GM19328 (cell line): ENCODE data around the gene ZNF507.
"Not testable (repeated sequence)": the region's sequence is repeated elsewhere in the genome, so short reads cannot be mapped to it uniquely, and the experiment has no call there.

Experiments used
- ATAC-seq: cut with Tn5 transposase; IDR thresholded peaks from one replicate; pipeline ENCODE4 v1.9.1; 2021; ENCODE audit warnings: mild to moderate bottlenecking, moderate library complexity; ENCODE audit not compliant: unreplicated experiment

The ZNF507 gene

GRCh38 chr19:32367063-32367462 is 21.7 kb downstream of the ZNF507 start:
- ATAC-seq, result no peak

- no peak for ATAC-seq
Observed at GRCh38 chr19:32367948-32368536, 22.6 kb downstream of the ZNF507 start.

GRCh38 chr19:32368787-32369186 is 23.4 kb downstream of the ZNF507 start:
- no peak for ATAC-seq

- ATAC-seq, result no peak
Observed at GRCh38 chr19:32372726-32373517, 27.5 kb downstream of the ZNF507 start.

- ATAC-seq, result no peak
Observed at GRCh38 chr19:32373585-32374295, 28.3 kb downstream of the ZNF507 start.

GRCh38 chr19:32374362-32374761 is 29.0 kb downstream of the ZNF507 start:
- ATAC-seq, result not testable (repeated sequence)

GRCh38 chr19:32377088-32377487 is 31.7 kb downstream of the ZNF507 start:
- ATAC-seq, result not testable (repeated sequence)

- ATAC-seq, result no peak
Observed at GRCh38 chr19:32380269-32380668, 34.9 kb downstream of the ZNF507 start.

GRCh38 chr19:32387701-32388392 is 42.4 kb downstream of the ZNF507 start:
- ATAC-seq, result no peak

GRCh38 chr19:32388393-32388855 is 43.0 kb downstream of the ZNF507 start:
- ATAC-seq, result no peak

GRCh38 chr19:32392901-32393300 is 47.5 kb downstream of the ZNF507 start:
- ATAC-seq, result no peak

- no peak for ATAC-seq
Observed at GRCh38 chr19:32396046-32396652, 50.7 kb downstream of the ZNF507 start.

GRCh38 chr19:32397671-32398101 is 52.3 kb downstream of the ZNF507 start:
- no peak for ATAC-seq

GRCh38 chr19:32401992-32402391 is 56.6 kb downstream of the ZNF507 start:
- ATAC-seq, result no peak

- ATAC-seq, result no peak
Observed at GRCh38 chr19:32403291-32403995, 58.0 kb downstream of the ZNF507 start.

GRCh38 chr19:32404213-32404932 is 59.0 kb downstream of the ZNF507 start:
- no peak for ATAC-seq

GRCh38 chr19:32404933-32405430 is 59.6 kb downstream of the ZNF507 start:
- ATAC-seq, result peak; percentile 7

GRCh38 chr19:32405431-32406160 is 60.2 kb downstream of the ZNF507 start, which contains the start of gene DPY19L3:
Gene DPY19L3, plus strand, starts transcription at chr19:32405770. Its CDS starts 2,484 bp downstream, at chr19:32408254.
- peak; percentile 92 for ATAC-seq
